IMR-90 (cell line): ENCODE data around the gene PPP2R5A. TPM values are rescaled to one million over a fixed set of nuclear protein-coding genes. Genes with fewer than 3 reads are reported as not detected.

Source experiments
- ATAC-seq: fragments of 200-7000 bp; cut with Tn5 transposase; 2 replicates; pipeline ENCODE4 v1.9.1; 2020; ENCODE audit warnings: low read depth, mild to moderate bottlenecking, moderate library complexity
- BruUV-seq: library from RNA; stranded (reverse); fragments of 400-500 nt; replicated peaks from 2 replicates; lab custom pipeline; 2021; lab: Mats Ljungman, UMichigan
- CTCF ChIA-PET: fragments of 300-600 bp; formaldehyde crosslinking; extraction: SDS; loops from one replicate; lab custom pipeline; 2021; ENCODE audit warnings: antibody characterized with exemption; lab: Yijun Ruan, JAX
- POLR2A ChIA-PET: fragments of 300-600 bp; sonication (Branson Sonifier 250); formaldehyde crosslinking; loops from one replicate; lab custom pipeline; 2022; ENCODE audit warnings: antibody characterized with exemption; ENCODE audit not compliant: unreplicated experiment; lab: Charles Lee
- DNase-seq: peaks from one replicate; pipeline ENCODE4 v3.0.0; 2013
- H2AFZ ChIP-seq: replicated peaks from 2 replicates; pipeline ENCODE3; 2013; ENCODE audit warnings: low read length, mild to moderate bottlenecking; ENCODE audit not compliant: poor library complexity
- H2AK5ac ChIP-seq: 2 replicates; pipeline ENCODE4 v1.6.1; 2013; ENCODE audit warnings: low read depth, low read length, inconsistent platforms
- H2AK9ac ChIP-seq: replicated peaks from 2 replicates; pipeline ENCODE3; 2013; ENCODE audit warnings: mild to moderate bottlenecking, low read depth, low read length, moderate library complexity; ENCODE audit not compliant: poor library complexity
- H2BK120ac ChIP-seq: 2 replicates; pipeline ENCODE4 v1.6.1; 2013; ENCODE audit warnings: low read depth, low read length, inconsistent platforms
- H2BK15ac ChIP-seq: 3 replicates; pipeline ENCODE4 v1.6.1; 2013; ENCODE audit warnings: low read depth, low read length, inconsistent platforms
- H2BK20ac ChIP-seq: 2 replicates; pipeline ENCODE4 v1.6.1; 2013; ENCODE audit warnings: low read depth, mild to moderate bottlenecking, inconsistent platforms, low read length, moderate library complexity
- H2BK5ac ChIP-seq: 2 replicates; pipeline ENCODE4 v1.6.1; 2013; ENCODE audit warnings: mild to moderate bottlenecking, low read depth, low read length, inconsistent platforms; ENCODE audit not compliant: poor library complexity, severe bottlenecking
- H3K14ac ChIP-seq: replicated peaks from 2 replicates; pipeline ENCODE4 v1.6.1; 2013; ENCODE audit warnings: low read depth, low read length, inconsistent platforms
- H3K18ac ChIP-seq: 2 replicates; pipeline ENCODE4 v1.6.1; 2013; ENCODE audit warnings: low read depth, low read length, control low read depth
- H3K23ac ChIP-seq: 2 replicates; pipeline ENCODE4 v1.6.1; 2013; ENCODE audit warnings: low read depth, low read length, inconsistent platforms
- H3K27ac ChIP-seq: 2 replicates; pipeline ENCODE4 v1.5.1; 2013; ENCODE audit warnings: mild to moderate bottlenecking, control low read depth, low read length; ENCODE audit not compliant: insufficient read depth
- H3K27me3 ChIP-seq: 2 replicates; pipeline ENCODE4 v1.6.1; 2013; ENCODE audit warnings: low read length; ENCODE audit not compliant: control insufficient read depth, insufficient read depth
- H3K36me3 ChIP-seq: 2 replicates; pipeline ENCODE4 v1.6.1; 2013; ENCODE audit warnings: low read length, mixed read lengths; ENCODE audit not compliant: control insufficient read depth, insufficient read depth
- H3K4ac ChIP-seq: 2 replicates; pipeline ENCODE4 v1.6.1; 2013; ENCODE audit warnings: low read depth, low read length, inconsistent platforms
- H3K4me1 ChIP-seq: 2 replicates; pipeline ENCODE4 v1.6.1; 2013; ENCODE audit warnings: low read length, mixed read lengths; ENCODE audit not compliant: control insufficient read depth, insufficient read depth
- H3K4me2 ChIP-seq: 2 replicates; pipeline ENCODE4 v1.6.1; 2013; ENCODE audit warnings: low read depth, mild to moderate bottlenecking, control low read depth, low read length, moderate library complexity
- H3K4me3 ChIP-seq: 2 replicates; pipeline ENCODE4 v1.5.1; 2013; ENCODE audit warnings: low read depth, mild to moderate bottlenecking, control low read depth, low read length, moderate library complexity; ENCODE audit not compliant: insufficient read depth
- H3K56ac ChIP-seq: 2 replicates; pipeline ENCODE4 v1.6.1; 2013; ENCODE audit warnings: low read length, inconsistent platforms; ENCODE audit not compliant: insufficient read depth; ENCODE audit errors: extremely low read depth
- H3K79me1 ChIP-seq, 2 experiments: 2 replicates each; pipeline ENCODE4 v1.6.1; 2013; ENCODE audit warnings: low read length in 2 of 2, inconsistent platforms in 1 of 2, low read depth in 1 of 2
- H3K9ac ChIP-seq: 2 replicates; pipeline ENCODE4 v1.6.1; 2013; ENCODE audit warnings: low read depth, low read length, control low read depth
- H3K9me1 ChIP-seq: 2 replicates; pipeline ENCODE4 v1.6.1; 2013; ENCODE audit warnings: low read length, inconsistent platforms; ENCODE audit not compliant: insufficient read depth
- H3K9me3 ChIP-seq: 2 replicates; pipeline ENCODE4 v1.6.1; 2013; ENCODE audit warnings: low read length; ENCODE audit not compliant: control insufficient read depth, insufficient read depth
- H4K20me1 ChIP-seq: 2 replicates; pipeline ENCODE4 v1.6.1; 2013; ENCODE audit warnings: low read length, inconsistent platforms; ENCODE audit not compliant: insufficient read depth
- H4K5ac ChIP-seq: 2 replicates; pipeline ENCODE4 v1.6.1; 2013; ENCODE audit warnings: mild to moderate bottlenecking, low read depth, low read length, control low read depth
- H4K8ac ChIP-seq, 2 experiments: 2 replicates each; pipeline ENCODE4 v1.6.1; 2013; ENCODE audit warnings: low read depth in 2 of 2, low read length in 2 of 2, control low read depth in 1 of 2, inconsistent platforms in 1 of 2
- H4K91ac ChIP-seq: 2 replicates; pipeline ENCODE4 v1.6.1; 2013; ENCODE audit warnings: low read depth, low read length, inconsistent platforms; ENCODE audit not compliant: insufficient read depth
- SMC3 ChIP-seq: fragments of 150-350 bp; IDR thresholded peaks from 2 replicates; pipeline ENCODE4 v1.6.1; 2016; ENCODE audit warnings: low read depth, mild to moderate bottlenecking, antibody characterized with exemption, low read length, moderate library complexity
- WGBS, 2 experiments: methylation state at CpG; one replicate each; pipeline versions ENCODE4 v1.1.5 to v1.1.7; 2013; ENCODE audit warnings: missing lambda C conversion rate in 2 of 2; ENCODE audit not compliant: insufficient read length in 1 of 2; ENCODE audit errors: extremely low coverage in 2 of 2; 5-methylcytosine and 5-hydroxymethylcytosine counted together
- dilution Hi-C: fragments of 300-500 bp; cut with HindIII; formaldehyde crosslinking; loops from one replicate; pipeline ENCODE4 v1.14.3; 2018; ENCODE audit warnings: low sequenced_read_pairs; ENCODE audit not compliant: unreplicated experiment
- in situ Hi-C: fragments of 300-500 bp; cut with MboI; formaldehyde crosslinking; loops from 3 replicates; pipeline ENCODE4 v1.14.3; 2019; ENCODE audit warnings: low sequenced_read_pairs, inconsistent platforms, mixed read lengths
- intact Hi-C: fragments of 100-400 bp; cut with micrococcal nuclease; formaldehyde crosslinking; loops from 2 replicates; pipeline ENCODE4 v1.10.0; 2022
- polyA plus RNA-seq, 3 experiments: library from polyadenylated mRNA; depleted of rRNA; stranded (reverse); fragments of >200 nt; gene quantifications; 2 replicates each; pipeline ENCODE4 v1.2.3, GENCODE V29; 2012; ENCODE audit warnings: low replicate concordance in 1 of 3
- total RNA-seq: library from RNA; depleted of rRNA; stranded (reverse); fragments of >200 nt; gene quantifications from 2 replicates; pipeline ENCODE4 v1.2.3, GENCODE V29; 2012
- TF ChIP-seq, protein P1 (sequence below): fragments of 150-350 bp; IDR thresholded peaks from 2 replicates; pipeline ENCODE4 v1.6.1; 2016; ENCODE audit warnings: low read depth, mild to moderate bottlenecking, low read length, moderate library complexity, borderline replicate concordance

PPP2R5A gene
- total and polyA plus RNA-seq, 2 of the 4 experiments (the other 2 are of a cell fraction): 8.4 to 12.6 TPM

DNA sequence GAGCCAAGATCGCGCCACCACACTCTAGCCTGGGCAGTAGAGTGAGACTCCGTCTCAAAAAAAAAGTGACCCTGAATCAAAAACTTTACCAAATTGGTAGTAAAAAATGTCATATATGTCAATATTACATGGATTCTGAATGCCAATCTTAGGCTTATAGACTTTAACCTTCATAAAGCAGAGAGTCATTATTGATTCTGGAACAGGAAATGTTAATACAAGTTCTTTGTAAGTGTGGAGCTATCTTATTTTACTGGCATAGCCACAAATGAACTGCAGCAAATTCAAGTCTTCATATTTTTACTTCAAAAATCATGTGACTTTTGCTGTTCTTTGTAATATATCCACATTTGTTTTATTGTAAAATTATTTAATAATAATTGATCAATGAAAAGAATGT, 41.3 kb downstream of the PPP2R5A start:
- ChIA-PET POLR2A (no interaction called here), CTCF (interaction anchor here (0.9 kb wide), 1 partner anchor 12 kb away, joined by 3 read pairs; no protein-coding TSS in a partner anchor)
- intact Hi-C loops: no loop called here
- WGBS, 2 experiments: no CpG with 5 or more reads among the region's 3 CpGs
- DNase-seq: no peak
- H3K18ac ChIP-seq: no peak overlapping the region
- no peak overlapping the region for H2BK15ac ChIP-seq
- H3K79me1 ChIP-seq: peaks cover 11 to 22% of the 10 kb centered on the region in 2 experiments
- no peak overlapping the region for H4K91ac ChIP-seq
- no peak overlapping the region for H2BK5ac ChIP-seq
- H2BK20ac ChIP-seq: no peak overlapping the region
- no peak overlapping the region for H3K9ac ChIP-seq
- no peak overlapping the region for H3K27ac ChIP-seq
- H2AFZ ChIP-seq: no peak overlapping the region
- no peak overlapping the region for H3K23ac ChIP-seq
- no peak overlapping the region for H3K4me3 ChIP-seq
- H3K56ac ChIP-seq: no peak overlapping the region
- in situ Hi-C loops: no loop called here
- no peak overlapping the region for H3K4me2 ChIP-seq
- no peaks in the 10 kb centered on the region for H3K9me3 ChIP-seq
- H3K36me3 ChIP-seq: no peaks in the 10 kb centered on the region
- no peak overlapping the region for H4K5ac ChIP-seq
- no peak overlapping the region for H2AK5ac ChIP-seq
- H4K8ac ChIP-seq: no peak overlapping the region
- no peak overlapping the region for H2AK9ac ChIP-seq
- peaks cover 8% of the 10 kb centered on the region; the same call in 1 of the 2 replicates for H4K20me1 ChIP-seq
- TF ChIP-seq, protein P1, sequence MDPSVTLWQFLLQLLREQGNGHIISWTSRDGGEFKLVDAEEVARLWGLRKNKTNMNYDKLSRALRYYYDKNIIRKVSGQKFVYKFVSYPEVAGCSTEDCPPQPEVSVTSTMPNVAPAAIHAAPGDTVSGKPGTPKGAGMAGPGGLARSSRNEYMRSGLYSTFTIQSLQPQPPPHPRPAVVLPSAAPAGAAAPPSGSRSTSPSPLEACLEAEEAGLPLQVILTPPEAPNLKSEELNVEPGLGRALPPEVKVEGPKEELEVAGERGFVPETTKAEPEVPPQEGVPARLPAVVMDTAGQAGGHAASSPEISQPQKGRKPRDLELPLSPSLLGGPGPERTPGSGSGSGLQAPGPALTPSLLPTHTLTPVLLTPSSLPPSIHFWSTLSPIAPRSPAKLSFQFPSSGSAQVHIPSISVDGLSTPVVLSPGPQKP: no peak
- no peak for TF ChIP-seq SMC3
- dilution Hi-C loops: no loop called here
- no peak for ATAC-seq
- BruUV-seq: no TSS peak
- H3K14ac ChIP-seq: no peak overlapping the region
- no peaks in the 10 kb centered on the region for H3K9me1 ChIP-seq
- no peak overlapping the region for H2BK120ac ChIP-seq
- H3K4me1 ChIP-seq: no peaks in the 10 kb centered on the region
- no peaks in the 10 kb centered on the region for H3K27me3 ChIP-seq
- no peak overlapping the region for H3K4ac ChIP-seq
